ENCODE results near the gene C1orf116. TPM values are rescaled to one million over a fixed set of nuclear protein-coding genes. Genes with fewer than 3 reads are reported as not detected.
"Not testable (repeated sequence)": the region's sequence is repeated elsewhere in the genome, so short reads cannot be mapped to it uniquely, and the experiment has no call there.

Gene C1orf116
- polyA plus RNA-seq, 1 donor (not counting 4 experiments of a cell fraction or from before 2014, with no cell fraction given), result 69.2 TPM

DNA sequence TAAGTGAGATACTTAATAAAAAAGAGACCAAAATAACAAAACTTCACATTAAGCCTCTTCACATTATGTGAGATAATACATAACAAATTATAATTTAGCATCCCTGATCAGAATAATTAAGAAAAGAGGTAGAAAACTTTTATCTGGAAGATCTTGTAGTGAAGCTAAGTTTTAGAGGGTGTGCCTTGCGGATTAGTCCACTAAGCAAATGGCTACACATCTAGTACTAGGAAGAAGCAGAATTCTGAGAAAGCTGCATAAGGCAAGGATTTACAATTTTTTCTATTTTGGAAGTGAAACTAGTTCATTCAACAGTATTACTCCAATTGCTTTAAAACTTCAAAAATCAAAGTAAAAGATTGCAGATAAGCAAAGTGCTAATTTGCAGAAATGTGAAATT is 14.9 kb upstream of the C1orf116 start:
- no peak for DNase-seq (ENCODE audit: low read depth, low spot score)
- Histone ChIP-seq H2AFZ (ENCODE audit: control insufficient read depth, low read length) (no peak overlapping the region), H3K4me3 (ENCODE audit: control insufficient read depth in 2 of 3, extremely low read depth in 1 of 3, insufficient read depth in 2 of 3, low read depth in 1 of 3, low read length in 3 of 3) (no peak overlapping the region), H3K36me3 (ENCODE audit: control insufficient read depth in 2 of 2, extremely low read depth in 1 of 2, insufficient read depth in 2 of 2, low read length in 2 of 2) (peaks cover 5 to 26% of the 10 kb centered on the region in 2 experiments), H3K4me2 (ENCODE audit: control insufficient read depth, extremely low read depth, insufficient read depth, low read depth, low read length) (peak overlapping the region; percentile 36), H3K4me1 (ENCODE audit: control insufficient read depth, extremely low read depth, insufficient read depth, low read length) (peaks cover 47% of the 10 kb centered on the region), H3K9ac (ENCODE audit: control insufficient read depth, extremely low read depth, insufficient read depth, low read length) (peak overlapping the region; percentile 1), H3K9me1 (ENCODE audit: control insufficient read depth, extremely low read depth, insufficient read depth, low read length) (no peaks in the 10 kb centered on the region), H4K20me1 (ENCODE audit: control insufficient read depth, extremely low read depth, insufficient read depth, low read length) (no peaks in the 10 kb centered on the region), H3K9me3 (ENCODE audit: control insufficient read depth, low read depth, low read length) (no peaks in the 10 kb centered on the region), H3K27me3 (ENCODE audit: control insufficient read depth, extremely low read depth, insufficient read depth, low read length) (no peaks in the 10 kb centered on the region), H3K27ac (ENCODE audit: control insufficient read depth, insufficient read depth, low read length) (no peak overlapping the region), H3K79me2 (ENCODE audit: control insufficient read depth, insufficient read depth, low read length) (peaks cover 62% of the 10 kb centered on the region)
- FAIRE-seq, result no peak
- dilution Hi-C loops (cut with MboI; ENCODE audit: extremely low pct_ligation_motif_present, low sequenced_read_pairs), result no loop called here
- TF ChIP-seq, protein P1, sequence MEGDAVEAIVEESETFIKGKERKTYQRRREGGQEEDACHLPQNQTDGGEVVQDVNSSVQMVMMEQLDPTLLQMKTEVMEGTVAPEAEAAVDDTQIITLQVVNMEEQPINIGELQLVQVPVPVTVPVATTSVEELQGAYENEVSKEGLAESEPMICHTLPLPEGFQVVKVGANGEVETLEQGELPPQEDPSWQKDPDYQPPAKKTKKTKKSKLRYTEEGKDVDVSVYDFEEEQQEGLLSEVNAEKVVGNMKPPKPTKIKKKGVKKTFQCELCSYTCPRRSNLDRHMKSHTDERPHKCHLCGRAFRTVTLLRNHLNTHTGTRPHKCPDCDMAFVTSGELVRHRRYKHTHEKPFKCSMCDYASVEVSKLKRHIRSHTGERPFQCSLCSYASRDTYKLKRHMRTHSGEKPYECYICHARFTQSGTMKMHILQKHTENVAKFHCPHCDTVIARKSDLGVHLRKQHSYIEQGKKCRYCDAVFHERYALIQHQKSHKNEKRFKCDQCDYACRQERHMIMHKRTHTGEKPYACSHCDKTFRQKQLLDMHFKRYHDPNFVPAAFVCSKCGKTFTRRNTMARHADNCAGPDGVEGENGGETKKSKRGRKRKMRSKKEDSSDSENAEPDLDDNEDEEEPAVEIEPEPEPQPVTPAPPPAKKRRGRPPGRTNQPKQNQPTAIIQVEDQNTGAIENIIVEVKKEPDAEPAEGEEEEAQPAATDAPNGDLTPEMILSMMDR (optimal IDR thresholded peaks at IDR 0.05 in 1 of 3, IDR thresholded peaks at IDR 0.05 in 1 of 3, conservative IDR thresholded peaks at IDR 0.05 in 1 of 3; ENCODE audit: extremely low read depth in 1 of 3, insufficient read depth in 2 of 3, low read length in 3 of 3), result no peak
- no peak for TF ChIP-seq EZH2 (IDR thresholded peaks at IDR 0.05; ENCODE audit: low read length)

DNA sequence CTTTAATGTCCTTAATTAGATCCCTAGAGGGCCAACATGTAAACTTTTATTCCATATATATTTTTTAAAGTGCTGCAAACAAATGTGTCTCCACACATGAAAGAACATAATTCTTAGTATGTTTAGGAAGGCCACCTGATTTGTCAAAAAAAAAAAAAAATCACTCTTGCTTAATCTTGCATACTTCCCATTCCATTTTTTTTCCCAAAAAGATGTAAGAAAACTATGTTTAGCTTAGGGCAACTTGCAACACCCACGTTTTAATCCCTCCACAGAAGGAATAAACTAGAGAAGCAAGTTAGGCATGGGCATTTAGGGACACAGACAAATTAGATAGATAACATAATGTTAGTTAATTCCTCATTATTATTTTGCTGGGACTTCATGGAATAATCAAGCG is 12.9 kb upstream of the C1orf116 start:
- H3K4me3 ChIP-seq (ENCODE audit: control insufficient read depth in 2 of 3, extremely low read depth in 1 of 3, insufficient read depth in 2 of 3, low read depth in 1 of 3, low read length in 3 of 3), result no peak overlapping the region
- H3K4me1 ChIP-seq (ENCODE audit: control insufficient read depth, extremely low read depth, insufficient read depth, low read length), result peaks cover 31% of the 10 kb centered on the region
- H3K36me3 ChIP-seq (ENCODE audit: control insufficient read depth in 2 of 2, extremely low read depth in 1 of 2, insufficient read depth in 2 of 2, low read length in 2 of 2), result peaks cover 5 to 26% of the 10 kb centered on the region in 2 experiments
- peaks cover 58% of the 10 kb centered on the region for H3K79me2 ChIP-seq (ENCODE audit: control insufficient read depth, insufficient read depth, low read length)
- TF ChIP-seq, protein P1 (optimal IDR thresholded peaks at IDR 0.05 in 1 of 3, IDR thresholded peaks at IDR 0.05 in 1 of 3, conservative IDR thresholded peaks at IDR 0.05 in 1 of 3; ENCODE audit: extremely low read depth in 1 of 3, insufficient read depth in 2 of 3, low read length in 3 of 3), result no peak
- no peak for TF ChIP-seq EZH2 (IDR thresholded peaks at IDR 0.05; ENCODE audit: low read length)
- H2AFZ ChIP-seq (ENCODE audit: control insufficient read depth, low read length), result no peak overlapping the region
- H3K27ac ChIP-seq (ENCODE audit: control insufficient read depth, insufficient read depth, low read length), result no peak overlapping the region
- H3K4me2 ChIP-seq (ENCODE audit: control insufficient read depth, extremely low read depth, insufficient read depth, low read depth, low read length), result peak overlapping the region; percentile 14
- H3K9ac ChIP-seq (ENCODE audit: control insufficient read depth, extremely low read depth, insufficient read depth, low read length), result no peak overlapping the region
- dilution Hi-C loops (cut with MboI; ENCODE audit: extremely low pct_ligation_motif_present, low sequenced_read_pairs), result no loop called here
- FAIRE-seq (no peak), DNase-seq (ENCODE audit: low read depth, low spot score) (no peak)
- no peaks in the 10 kb centered on the region for H3K27me3 ChIP-seq (ENCODE audit: control insufficient read depth, extremely low read depth, insufficient read depth, low read length)
- no peaks in the 10 kb centered on the region for H3K9me1 ChIP-seq (ENCODE audit: control insufficient read depth, extremely low read depth, insufficient read depth, low read length)
- H3K9me3 ChIP-seq (ENCODE audit: control insufficient read depth, low read depth, low read length), result no peaks in the 10 kb centered on the region
- H4K20me1 ChIP-seq (ENCODE audit: control insufficient read depth, extremely low read depth, insufficient read depth, low read length), result no peaks in the 10 kb centered on the region

DNA sequence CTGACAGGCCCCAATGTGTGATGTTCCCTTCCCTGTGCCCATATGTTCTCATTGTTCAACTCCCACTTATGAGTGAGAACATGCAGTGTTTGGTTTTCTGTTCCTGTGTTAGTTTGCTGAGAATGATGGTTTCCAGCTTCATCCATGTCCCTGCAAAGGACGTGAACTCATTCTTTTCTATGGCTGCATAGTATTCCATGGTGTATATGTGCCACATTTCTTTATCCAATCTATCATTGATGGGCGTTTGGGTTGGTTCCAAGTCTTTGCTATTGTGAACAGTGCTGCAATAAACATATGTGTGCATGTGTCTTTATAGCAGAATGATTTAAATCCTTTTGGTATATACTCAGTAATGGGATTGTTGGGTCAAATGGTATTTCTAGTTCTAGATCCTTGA is 8.8 kb upstream of the C1orf116 start:
- H3K9me1 ChIP-seq (ENCODE audit: control insufficient read depth, extremely low read depth, insufficient read depth, low read length); H3K27ac ChIP-seq (ENCODE audit: control insufficient read depth, insufficient read depth, low read length); dilution Hi-C loops (cut with MboI; ENCODE audit: extremely low pct_ligation_motif_present, low sequenced_read_pairs); FAIRE-seq; H3K36me3 ChIP-seq (ENCODE audit: control insufficient read depth in 2 of 2, extremely low read depth in 1 of 2, insufficient read depth in 2 of 2, low read length in 2 of 2); H3K9me3 ChIP-seq (ENCODE audit: control insufficient read depth, low read depth, low read length); DNase-seq (ENCODE audit: low read depth, low spot score); H3K27me3 ChIP-seq (ENCODE audit: control insufficient read depth, extremely low read depth, insufficient read depth, low read length); H3K4me2 ChIP-seq (ENCODE audit: control insufficient read depth, extremely low read depth, insufficient read depth, low read depth, low read length); H2AFZ ChIP-seq (ENCODE audit: control insufficient read depth, low read length); H3K4me1 ChIP-seq (ENCODE audit: control insufficient read depth, extremely low read depth, insufficient read depth, low read length); H4K20me1 ChIP-seq (ENCODE audit: control insufficient read depth, extremely low read depth, insufficient read depth, low read length); H3K9ac ChIP-seq (ENCODE audit: control insufficient read depth, extremely low read depth, insufficient read depth, low read length); H3K4me3 ChIP-seq (ENCODE audit: control insufficient read depth in 2 of 3, extremely low read depth in 1 of 3, insufficient read depth in 2 of 3, low read depth in 1 of 3, low read length in 3 of 3): not testable (repeated sequence)
- peaks cover 18% of the 10 kb centered on the region for H3K79me2 ChIP-seq (ENCODE audit: control insufficient read depth, insufficient read depth, low read length)
